Epithelial cell of proximal tubule (primary cell): ENCODE measurements around the gene COL2A1. TPM values are rescaled to one million over a fixed set of nuclear protein-coding genes. Genes with fewer than 3 reads are reported as not detected.

Experiments used
- DNase-seq: peaks from one replicate; pipeline ENCODE4 v3.0.0-alpha.2; 2011; ENCODE audit warnings: low read depth
- H3K4me3 ChIP-seq: 2 replicates; pipeline ENCODE4 v1.5.1; 2011; ENCODE audit warnings: low read depth, mild to moderate bottlenecking, low read length
- total RNA-seq: library from RNA; depleted of rRNA; stranded (reverse); fragments of >200 nt; gene quantifications from 2 replicates; pipeline ENCODE4 v1.2.3, GENCODE V29; 2015
- TF ChIP-seq, protein P1 (sequence below): conservative IDR thresholded peaks from 2 replicates; pipeline ENCODE4 v1.5.1; 2012; ENCODE audit warnings: low read depth, mild to moderate bottlenecking, low read length

The COL2A1 gene
- total RNA-seq, 1 donor from 2014 or later, result 0.69 TPM

GRCh38 chr12:48038085-48038484 is 33.8 kb upstream of the COL2A1 start:
- DNase-seq, result no peak
- TF ChIP-seq, protein P1, sequence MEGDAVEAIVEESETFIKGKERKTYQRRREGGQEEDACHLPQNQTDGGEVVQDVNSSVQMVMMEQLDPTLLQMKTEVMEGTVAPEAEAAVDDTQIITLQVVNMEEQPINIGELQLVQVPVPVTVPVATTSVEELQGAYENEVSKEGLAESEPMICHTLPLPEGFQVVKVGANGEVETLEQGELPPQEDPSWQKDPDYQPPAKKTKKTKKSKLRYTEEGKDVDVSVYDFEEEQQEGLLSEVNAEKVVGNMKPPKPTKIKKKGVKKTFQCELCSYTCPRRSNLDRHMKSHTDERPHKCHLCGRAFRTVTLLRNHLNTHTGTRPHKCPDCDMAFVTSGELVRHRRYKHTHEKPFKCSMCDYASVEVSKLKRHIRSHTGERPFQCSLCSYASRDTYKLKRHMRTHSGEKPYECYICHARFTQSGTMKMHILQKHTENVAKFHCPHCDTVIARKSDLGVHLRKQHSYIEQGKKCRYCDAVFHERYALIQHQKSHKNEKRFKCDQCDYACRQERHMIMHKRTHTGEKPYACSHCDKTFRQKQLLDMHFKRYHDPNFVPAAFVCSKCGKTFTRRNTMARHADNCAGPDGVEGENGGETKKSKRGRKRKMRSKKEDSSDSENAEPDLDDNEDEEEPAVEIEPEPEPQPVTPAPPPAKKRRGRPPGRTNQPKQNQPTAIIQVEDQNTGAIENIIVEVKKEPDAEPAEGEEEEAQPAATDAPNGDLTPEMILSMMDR, result no peak
- H3K4me3 ChIP-seq, result no peak overlapping the region

DNA sequence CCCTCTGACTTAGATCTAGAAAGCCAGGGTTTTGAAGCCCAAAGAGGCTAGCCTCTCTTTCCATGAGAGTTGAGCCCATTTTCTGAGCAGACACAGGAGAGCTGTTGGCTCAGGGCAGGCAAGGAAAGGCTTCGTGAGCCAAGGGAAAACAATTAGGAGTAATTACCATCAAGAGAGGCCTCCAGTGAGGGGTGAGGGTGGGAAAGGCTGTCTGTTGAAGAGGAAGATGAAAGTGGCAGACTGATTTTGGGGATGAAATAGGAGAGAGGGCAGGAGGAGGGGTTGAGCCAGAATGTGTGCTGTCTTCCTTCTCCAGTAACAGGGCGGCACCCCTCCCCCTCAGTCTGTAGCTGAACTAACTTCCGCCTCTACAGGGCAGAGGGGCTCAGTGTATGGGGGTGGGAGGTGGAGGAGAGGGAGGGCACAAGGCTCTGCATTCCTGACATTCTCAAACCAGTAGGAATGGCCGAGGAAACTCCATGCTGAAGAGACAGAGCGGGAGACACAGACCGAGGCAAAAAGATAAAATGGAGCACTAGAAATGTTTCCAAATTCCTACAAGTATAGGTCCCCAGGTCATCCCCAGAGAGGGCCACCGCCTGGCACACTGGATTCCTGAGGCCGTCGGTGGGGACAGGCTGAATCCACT is 33.1 kb upstream of the COL2A1 start:
- TF ChIP-seq, protein P1, result no peak
- DNase-seq, result no peak
- no peak overlapping the region for H3K4me3 ChIP-seq

DNA sequence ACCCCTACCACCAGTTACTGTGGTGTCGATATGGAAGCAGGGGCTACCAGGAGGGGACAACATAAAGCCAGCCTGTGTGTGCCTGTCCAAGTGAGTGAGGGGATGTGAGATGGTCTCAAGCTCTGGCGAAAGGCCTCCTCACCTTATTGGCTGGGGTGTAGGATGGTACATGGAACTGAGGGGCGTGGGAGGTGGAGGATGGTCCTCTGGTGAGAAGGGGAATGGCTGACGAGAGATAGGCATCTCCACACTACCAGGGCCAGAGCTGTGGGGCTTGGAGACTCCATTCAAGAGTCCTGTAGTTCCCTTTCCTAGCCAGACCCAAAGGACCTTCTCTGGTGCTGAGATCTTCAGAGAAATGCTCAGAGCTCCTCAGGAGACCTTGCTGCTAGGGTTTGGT is 32.5 kb upstream of the COL2A1 start:
- no peak for DNase-seq
- TF ChIP-seq, protein P1, result no peak
- no peak overlapping the region for H3K4me3 ChIP-seq

GRCh38 chr12:48034835-48035805 is 30.8 kb upstream of the COL2A1 start:
- no peak overlapping the region for H3K4me3 ChIP-seq
- TF ChIP-seq, protein P1, result no peak
- no peak for DNase-seq

- TF ChIP-seq, protein P1, result no peak
- no peak for DNase-seq
- no peak overlapping the region for H3K4me3 ChIP-seq
These were observed 29.2 kb upstream of the COL2A1 start for GRCh38 chr12:48033451-48033850.

DNA sequence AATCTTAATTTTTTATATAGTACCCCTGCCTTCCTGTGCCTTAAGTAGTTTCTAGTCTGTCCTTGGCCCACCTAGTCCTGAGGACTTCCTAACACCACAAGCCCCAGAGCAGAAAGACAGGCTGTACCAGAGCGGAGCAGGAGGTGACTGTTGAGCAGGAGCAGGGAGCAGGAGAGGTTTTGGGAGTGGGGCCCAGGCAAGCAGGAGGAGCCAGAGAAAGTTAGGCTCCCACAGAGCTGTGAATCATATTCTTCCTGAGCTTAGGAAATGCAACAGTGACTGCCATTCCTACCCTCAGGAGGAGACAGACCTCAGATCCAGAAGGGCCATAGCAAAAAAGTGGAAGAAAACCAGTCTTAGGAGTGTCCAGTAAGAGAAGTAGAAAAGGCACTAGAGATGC is 28.3 kb upstream of the COL2A1 start:
- no peak for DNase-seq
- TF ChIP-seq, protein P1, result no peak
- no peak overlapping the region for H3K4me3 ChIP-seq
